ENCODE data around the gene CCHCR1. TPM values are rescaled to one million over a fixed set of nuclear protein-coding genes. Genes with fewer than 3 reads are reported as not detected.

Gene CCHCR1
- total RNA-seq, 3 donors from 2014 or later = 22.1 to 23.4 (median 23.1) TPM

DNA sequence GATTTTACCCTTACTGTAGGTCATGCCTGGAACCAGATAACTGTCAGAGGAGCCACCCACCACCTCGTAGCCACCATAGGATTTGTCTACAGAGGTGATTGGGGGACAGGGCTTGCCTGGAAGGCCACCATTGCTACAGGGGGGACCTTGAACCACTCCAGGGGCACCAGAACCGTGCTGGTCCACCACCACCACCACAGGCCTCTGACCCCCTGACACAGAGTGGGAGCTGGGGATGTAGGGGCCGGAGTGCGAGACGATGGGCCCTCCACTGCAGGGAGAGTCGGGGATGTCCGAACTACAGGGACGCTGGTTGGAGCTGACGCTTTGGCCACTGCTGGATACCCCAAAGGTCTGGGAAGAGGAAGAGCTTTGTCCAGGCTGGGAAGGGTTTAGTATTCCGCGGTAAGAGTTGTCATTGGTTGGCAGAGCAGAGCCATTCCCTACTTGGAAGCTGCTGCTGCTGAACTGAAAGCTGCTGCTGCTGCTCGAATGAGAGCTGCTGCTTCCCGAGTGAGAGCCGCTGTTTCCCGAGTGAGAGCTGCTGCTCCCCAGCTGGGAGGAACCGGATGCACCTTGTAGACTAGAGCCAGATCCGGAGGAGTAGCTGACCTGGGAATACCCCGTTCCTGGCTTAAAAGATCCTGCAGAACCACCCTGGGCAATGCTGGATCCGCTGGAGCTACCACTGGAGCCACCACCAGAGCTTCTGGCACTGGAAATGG lies 40.8 kb downstream of the CCHCR1 start:
- no peak for DNase-seq
- H3K36me3 Mint-ChIP-seq (ENCODE audit: insufficient read depth) = no peaks in the 10 kb centered on the region
- no peak for ATAC-seq
- H3K4me3 Mint-ChIP-seq = no peak overlapping the region
- peaks cover 4% of the 10 kb centered on the region for H3K4me1 Mint-ChIP-seq (ENCODE audit: low read depth)
- H3K27me3 Mint-ChIP-seq (ENCODE audit: low read depth) = peaks cover 11% of the 10 kb centered on the region
- no peaks in the 10 kb centered on the region for H3K9me3 Mint-ChIP-seq

- H3K27me3 Mint-ChIP-seq (ENCODE audit: low read depth) = peaks cover 12% of the 10 kb centered on the region
- H3K36me3 Mint-ChIP-seq (ENCODE audit: insufficient read depth) = no peaks in the 10 kb centered on the region
- DNase-seq = no peak
- no peaks in the 10 kb centered on the region for H3K9me3 Mint-ChIP-seq
- H3K4me3 Mint-ChIP-seq = no peak overlapping the region
- ATAC-seq = no peak
- peaks cover 4% of the 10 kb centered on the region for H3K4me1 Mint-ChIP-seq (ENCODE audit: low read depth)
Measured at GRCh38 chr6:31115941-31116560, 41.6 kb downstream of the CCHCR1 start.

GRCh38 chr6:31114970-31115849 lies 42.4 kb downstream of the CCHCR1 start:
- Mint-ChIP-seq H3K4me3 (no peak overlapping the region), H3K36me3 (ENCODE audit: insufficient read depth) (no peaks in the 10 kb centered on the region), H3K4me1 (ENCODE audit: low read depth) (peaks cover 4% of the 10 kb centered on the region), H3K9me3 (no peaks in the 10 kb centered on the region), H3K27me3 (ENCODE audit: low read depth) (peaks cover 14% of the 10 kb centered on the region)
- DNase-seq (no peak), ATAC-seq (no peak)

- ATAC-seq = no peak
- H3K4me3 Mint-ChIP-seq = no peak within 1 kb of the TSS
- no peak for DNase-seq
- H3K4me1 Mint-ChIP-seq (ENCODE audit: low read depth) = peaks cover 4% of the 10 kb centered on the region
- no peaks in the 10 kb centered on the region for H3K36me3 Mint-ChIP-seq (ENCODE audit: insufficient read depth)
- H3K9me3 Mint-ChIP-seq = no peaks in the 10 kb centered on the region
- H3K27me3 Mint-ChIP-seq (ENCODE audit: low read depth) = peaks cover 20% of the 10 kb centered on the region
Measured at GRCh38 chr6:31114541-31114878, 43.1 kb downstream of the CCHCR1 start, which contains the start of gene PSORS1C1. TSS of gene PSORS1C1 (plus strand) at chr6:31114800. CDS start at chr6:31129633, 14,833 bp downstream.

DNA sequence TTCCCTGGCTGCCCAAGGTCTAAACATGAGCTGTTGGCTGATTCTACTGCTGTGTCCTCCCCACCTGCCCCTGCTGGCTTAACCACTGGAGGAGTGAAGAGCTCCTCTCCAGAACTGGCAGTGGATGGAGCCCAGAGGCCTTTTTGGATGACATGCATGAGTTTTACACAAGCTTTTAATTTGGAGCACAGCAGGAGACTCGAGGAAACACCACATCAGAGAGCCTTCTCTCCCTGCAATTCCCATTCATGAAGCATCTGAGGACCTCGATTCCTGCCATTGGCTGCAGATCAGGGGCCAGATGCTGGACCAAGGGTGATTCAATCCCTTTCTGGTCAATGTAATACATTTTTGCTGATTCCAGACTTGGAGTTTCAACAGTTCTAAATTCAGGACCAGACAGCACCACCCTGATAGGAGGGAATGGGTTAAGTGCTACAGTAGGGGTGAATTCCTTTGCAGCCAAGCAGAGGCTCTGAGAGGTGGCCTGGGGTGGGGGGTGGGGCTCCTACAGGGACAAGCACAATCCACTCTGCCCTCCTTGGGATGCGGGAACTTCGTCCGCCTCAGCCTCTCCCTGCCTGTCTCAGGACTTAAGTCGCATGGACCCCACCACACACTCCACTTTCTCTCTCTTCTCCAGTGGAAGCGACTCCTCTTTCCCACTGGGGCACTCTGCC lies 43.6 kb downstream of the CCHCR1 start:
- Mint-ChIP-seq H3K4me3 (no peak overlapping the region), H3K9me3 (no peaks in the 10 kb centered on the region), H3K27me3 (ENCODE audit: low read depth) (peaks cover 20% of the 10 kb centered on the region), H3K36me3 (ENCODE audit: insufficient read depth) (no peaks in the 10 kb centered on the region), H3K4me1 (ENCODE audit: low read depth) (peaks cover 4% of the 10 kb centered on the region)
- no peak for DNase-seq
- ATAC-seq = no peak

DNA sequence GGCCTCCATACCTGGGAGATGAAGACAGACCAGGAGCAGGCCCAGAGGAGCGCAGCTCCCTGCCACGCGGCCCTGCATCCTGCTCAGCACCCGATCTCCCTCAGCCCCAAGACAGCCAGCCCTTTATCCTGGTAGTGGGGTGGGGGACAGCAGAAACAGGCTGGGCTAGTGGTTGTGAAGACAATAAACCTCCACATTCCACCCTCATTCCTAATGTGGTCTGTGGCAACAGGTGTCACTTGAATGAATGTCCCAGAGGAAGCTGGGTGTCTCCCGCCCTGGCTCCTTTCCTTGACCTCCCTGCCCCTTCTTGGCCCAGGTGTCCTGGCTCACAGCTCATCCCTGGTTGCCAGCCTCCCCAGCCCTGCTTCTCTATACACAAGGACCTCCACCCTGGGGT lies 45.1 kb downstream of the CCHCR1 start, which contains the start of gene C6orf15:
C6orf15 (minus strand) TSS at position 98 of the 400 bp plus-strand sequence; CDS start at position 78, 20 bp downstream.
- no peak for ATAC-seq
- no peak for DNase-seq
- H3K27me3 Mint-ChIP-seq (ENCODE audit: low read depth) = peaks cover 15% of the 10 kb centered on the region
- H3K4me1 Mint-ChIP-seq (ENCODE audit: low read depth) = peaks cover 4% of the 10 kb centered on the region
- H3K9me3 Mint-ChIP-seq = no peaks in the 10 kb centered on the region
- no peaks in the 10 kb centered on the region for H3K36me3 Mint-ChIP-seq (ENCODE audit: insufficient read depth)
- H3K4me3 Mint-ChIP-seq = no peak within 1 kb of the TSS

GRCh38 chr6:31111712-31112111 lies 45.9 kb downstream of the CCHCR1 start:
- Mint-ChIP-seq H3K36me3 (ENCODE audit: insufficient read depth) (no peaks in the 10 kb centered on the region), H3K4me3 (no peak overlapping the region), H3K4me1 (ENCODE audit: low read depth) (peaks cover 4% of the 10 kb centered on the region), H3K27me3 (ENCODE audit: low read depth) (peaks cover 15% of the 10 kb centered on the region), H3K9me3 (no peaks in the 10 kb centered on the region)
- DNase-seq (no peak), ATAC-seq (no peak)

GRCh38 chr6:31110825-31111582 lies 46.6 kb downstream of the CCHCR1 start:
- Mint-ChIP-seq H3K4me1 (ENCODE audit: low read depth) (peaks cover 4% of the 10 kb centered on the region), H3K4me3 (no peak overlapping the region), H3K36me3 (ENCODE audit: insufficient read depth) (no peaks in the 10 kb centered on the region), H3K9me3 (no peaks in the 10 kb centered on the region), H3K27me3 (ENCODE audit: low read depth) (peaks cover 13% of the 10 kb centered on the region)
- ATAC-seq (no peak), DNase-seq (no peak)

DNA sequence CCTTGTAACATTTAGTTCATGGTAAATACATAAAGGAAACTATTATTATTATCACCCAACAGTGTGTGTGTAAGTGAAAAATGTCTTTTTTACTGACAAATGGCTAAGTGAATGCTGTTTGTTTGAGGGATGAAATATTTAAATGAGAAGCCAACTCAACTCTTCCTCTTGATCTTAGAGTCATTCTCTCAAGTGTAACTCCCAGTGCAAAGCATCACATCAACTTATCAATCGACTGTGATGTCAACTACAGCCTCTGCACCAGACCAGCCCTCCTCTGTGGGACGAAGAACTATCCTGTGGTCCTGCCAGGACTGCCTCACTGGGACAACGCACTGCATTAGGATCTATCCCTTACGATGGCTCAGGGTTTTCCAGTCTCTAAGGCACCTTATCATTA lies 50.5 kb downstream of the CCHCR1 start:
- H3K9me3 Mint-ChIP-seq = no peaks in the 10 kb centered on the region
- no peak overlapping the region for H3K4me3 Mint-ChIP-seq

GRCh38 chr6:31103136-31103535 lies 54.5 kb downstream of the CCHCR1 start:
- Mint-ChIP-seq H3K9me3 (no peaks in the 10 kb centered on the region), H3K4me1 (ENCODE audit: low read depth) (no peaks in the 10 kb centered on the region), H3K4me3 (no peak overlapping the region), H3K27me3 (ENCODE audit: low read depth) (no peaks in the 10 kb centered on the region), H3K36me3 (ENCODE audit: insufficient read depth) (no peaks in the 10 kb centered on the region)
- DNase-seq = no peak
- no peak for ATAC-seq

More for the DNA sequence above, 50.5 kb downstream of the CCHCR1 start:
- Mint-ChIP-seq H3K36me3 (ENCODE audit: insufficient read depth) (no peaks in the 10 kb centered on the region), H3K27me3 (ENCODE audit: low read depth) (peaks cover 9% of the 10 kb centered on the region), H3K4me1 (ENCODE audit: low read depth) (no peaks in the 10 kb centered on the region)
- DNase-seq = no peak
- no peak for ATAC-seq

DNA sequence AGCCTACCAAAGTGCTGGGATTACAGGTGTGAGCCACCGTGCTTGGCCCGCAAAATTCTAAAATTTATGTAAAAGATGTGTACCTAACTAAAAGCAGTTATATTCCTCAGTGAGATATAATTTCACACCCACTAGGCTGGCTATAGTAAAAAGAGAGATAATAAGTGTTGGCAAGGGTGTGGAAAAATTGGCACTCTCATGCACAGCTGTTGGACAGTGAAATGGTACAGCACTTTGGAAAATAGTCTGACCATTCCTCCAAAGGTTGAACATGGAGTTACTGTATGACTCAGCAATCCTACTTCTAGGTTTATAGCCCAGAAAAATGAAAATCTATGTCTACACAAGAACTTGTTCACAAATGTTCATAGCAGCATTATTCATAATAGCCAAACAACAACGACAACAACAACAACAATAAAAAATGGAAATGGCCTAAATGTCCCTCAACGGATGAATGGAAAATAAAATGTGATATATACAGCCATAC lies 59.1 kb downstream of the CCHCR1 start:
- Mint-ChIP-seq H3K4me1 (ENCODE audit: low read depth) (peaks cover 38% of the 10 kb centered on the region), H3K4me3 (no peak overlapping the region), H3K9me3 (no peaks in the 10 kb centered on the region), H3K36me3 (ENCODE audit: insufficient read depth) (no peaks in the 10 kb centered on the region), H3K27me3 (ENCODE audit: low read depth) (no peaks in the 10 kb centered on the region)
- no peak for DNase-seq
- ATAC-seq = no peak

DNA sequence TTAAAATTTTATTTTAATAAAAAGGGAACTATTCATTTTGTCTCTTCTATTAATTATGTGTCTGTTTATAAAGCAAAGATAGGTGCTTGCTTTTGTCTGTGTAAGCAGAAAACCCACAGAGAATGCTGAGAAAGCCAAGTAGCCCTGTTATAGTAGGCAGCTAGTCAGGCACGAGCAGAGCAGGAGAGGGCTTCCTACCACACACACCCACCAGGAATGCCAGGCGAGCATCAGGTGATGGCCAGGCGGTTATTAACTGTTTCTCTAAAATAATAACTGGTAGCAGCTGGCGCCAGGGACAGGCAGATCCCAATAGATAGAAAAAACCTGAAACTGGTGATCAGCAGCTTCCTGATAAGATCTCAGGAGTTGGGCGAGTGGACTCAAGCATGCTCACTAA lies 60.9 kb downstream of the CCHCR1 start:
- Mint-ChIP-seq H3K36me3 (ENCODE audit: insufficient read depth) (no peaks in the 10 kb centered on the region), H3K4me1 (ENCODE audit: low read depth) (peaks cover 45% of the 10 kb centered on the region), H3K9me3 (no peaks in the 10 kb centered on the region), H3K4me3 (no peak overlapping the region), H3K27me3 (ENCODE audit: low read depth) (no peaks in the 10 kb centered on the region)
- DNase-seq = no peak
- ATAC-seq = no peak

DNA sequence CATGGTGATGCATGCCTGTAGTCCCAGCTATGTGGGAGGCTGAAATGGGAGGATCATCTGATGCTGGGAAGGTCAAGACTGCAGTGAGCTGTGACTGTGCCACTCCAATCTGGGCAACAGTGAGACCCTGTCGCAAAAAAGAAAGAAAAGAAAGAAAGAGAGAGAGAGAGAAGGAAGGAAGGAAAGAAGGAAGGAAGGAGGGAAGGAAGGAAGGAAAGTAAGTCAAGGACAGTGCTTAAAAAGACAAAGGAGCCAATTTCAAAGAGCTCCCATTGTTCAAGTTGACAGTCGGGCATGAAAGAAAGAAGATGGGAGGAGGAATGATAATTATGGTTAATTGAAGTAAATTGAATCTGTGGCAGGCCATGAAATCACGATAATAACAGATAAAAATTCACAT lies 61.4 kb downstream of the CCHCR1 start:
- Mint-ChIP-seq H3K4me3 (no peak overlapping the region), H3K4me1 (ENCODE audit: low read depth) (peaks cover 48% of the 10 kb centered on the region), H3K36me3 (ENCODE audit: insufficient read depth) (no peaks in the 10 kb centered on the region)

More for the DNA sequence above, 61.4 kb downstream of the CCHCR1 start:
- Mint-ChIP-seq H3K9me3 (no peaks in the 10 kb centered on the region), H3K27me3 (ENCODE audit: low read depth) (no peaks in the 10 kb centered on the region)
- ATAC-seq (no peak), DNase-seq (no peak)

Measured in activated T-cell treated with anti-CD3 and anti-CD28 coated beads, Interleukin-2, amount 50 U/mL, for 4 hours (primary cell).